Fibroblast of pulmonary artery (primary cell): ENCODE measurements around the gene MYL6.
A peak's percentile ranks its signal among the peaks of the same experiment; 100 is the strongest.

Experiments used
- DNase-seq: peaks from one replicate; pipeline ENCODE4 v3.0.0-alpha.2; 2010; ENCODE audit warnings: low read depth
- H3K4me3 ChIP-seq: replicated peaks from 2 replicates; pipeline ENCODE4 v1.5.1; 2011; ENCODE audit warnings: low read depth, mild to moderate bottlenecking, control low read depth, low read length, moderate library complexity
- TF ChIP-seq, protein P1 (sequence below): IDR thresholded peaks from 2 replicates; pipeline ENCODE4 v1.5.1; 2011; ENCODE audit warnings: mild to moderate bottlenecking, control low read depth, low read length, inconsistent platforms; ENCODE audit errors: missing control alignments

The MYL6 gene

DNA sequence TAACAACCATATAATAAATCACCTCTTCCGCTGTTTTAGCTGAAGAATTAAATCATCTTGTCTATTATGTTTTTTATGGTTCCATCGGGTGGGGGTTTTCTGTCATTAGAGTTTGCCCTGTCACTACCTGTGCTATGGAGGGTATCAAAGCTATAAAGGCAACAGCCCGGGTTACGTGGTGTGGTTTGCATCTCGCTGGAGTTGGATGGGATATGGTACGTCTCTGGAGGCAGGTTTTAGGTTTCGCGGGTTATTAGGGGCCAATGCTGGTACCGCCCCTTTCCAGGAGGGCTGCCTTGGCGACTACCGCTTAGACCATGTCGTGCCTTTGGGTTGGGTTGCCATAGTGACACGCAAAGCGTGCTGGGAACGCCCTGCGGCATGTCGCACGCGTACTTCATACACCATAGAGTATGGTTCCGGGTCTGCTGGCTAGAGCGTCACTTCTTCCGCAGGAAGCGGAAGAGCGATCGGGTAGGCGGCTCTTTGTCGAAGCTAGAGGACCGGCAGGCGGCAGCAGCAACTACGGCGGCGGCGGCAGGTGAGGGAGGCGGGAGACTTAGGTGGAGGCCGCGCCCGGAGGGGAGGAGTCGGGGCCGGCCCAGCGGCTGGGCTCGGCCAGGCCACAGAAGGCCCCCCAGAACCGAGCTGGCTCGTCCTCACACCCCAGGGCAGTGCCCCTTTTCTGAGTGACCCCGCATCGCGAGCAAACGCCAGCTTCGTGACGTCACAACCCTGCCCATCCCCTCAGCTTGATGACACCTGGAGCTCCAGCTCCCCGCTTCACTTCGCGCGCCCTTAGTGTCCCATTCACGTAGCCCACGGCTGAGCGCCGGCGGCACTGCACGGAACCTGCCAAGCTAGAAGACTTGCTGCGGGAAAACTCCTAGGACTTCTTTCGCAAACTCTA lies 40.1 kb upstream of the MYL6 start, which contains the start of gene ZC3H10:
Gene ZC3H10 (plus strand): TSS at position 489 of the 910 bp plus-strand sequence. CDS start 2,297 bp downstream, outside the sequence.
- peak; percentile 100 for DNase-seq
- H3K4me3 ChIP-seq, result peak within 1 kb of the TSS; percentile 92
- TF ChIP-seq, protein P1, sequence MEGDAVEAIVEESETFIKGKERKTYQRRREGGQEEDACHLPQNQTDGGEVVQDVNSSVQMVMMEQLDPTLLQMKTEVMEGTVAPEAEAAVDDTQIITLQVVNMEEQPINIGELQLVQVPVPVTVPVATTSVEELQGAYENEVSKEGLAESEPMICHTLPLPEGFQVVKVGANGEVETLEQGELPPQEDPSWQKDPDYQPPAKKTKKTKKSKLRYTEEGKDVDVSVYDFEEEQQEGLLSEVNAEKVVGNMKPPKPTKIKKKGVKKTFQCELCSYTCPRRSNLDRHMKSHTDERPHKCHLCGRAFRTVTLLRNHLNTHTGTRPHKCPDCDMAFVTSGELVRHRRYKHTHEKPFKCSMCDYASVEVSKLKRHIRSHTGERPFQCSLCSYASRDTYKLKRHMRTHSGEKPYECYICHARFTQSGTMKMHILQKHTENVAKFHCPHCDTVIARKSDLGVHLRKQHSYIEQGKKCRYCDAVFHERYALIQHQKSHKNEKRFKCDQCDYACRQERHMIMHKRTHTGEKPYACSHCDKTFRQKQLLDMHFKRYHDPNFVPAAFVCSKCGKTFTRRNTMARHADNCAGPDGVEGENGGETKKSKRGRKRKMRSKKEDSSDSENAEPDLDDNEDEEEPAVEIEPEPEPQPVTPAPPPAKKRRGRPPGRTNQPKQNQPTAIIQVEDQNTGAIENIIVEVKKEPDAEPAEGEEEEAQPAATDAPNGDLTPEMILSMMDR, result peak; percentile 43

DNA sequence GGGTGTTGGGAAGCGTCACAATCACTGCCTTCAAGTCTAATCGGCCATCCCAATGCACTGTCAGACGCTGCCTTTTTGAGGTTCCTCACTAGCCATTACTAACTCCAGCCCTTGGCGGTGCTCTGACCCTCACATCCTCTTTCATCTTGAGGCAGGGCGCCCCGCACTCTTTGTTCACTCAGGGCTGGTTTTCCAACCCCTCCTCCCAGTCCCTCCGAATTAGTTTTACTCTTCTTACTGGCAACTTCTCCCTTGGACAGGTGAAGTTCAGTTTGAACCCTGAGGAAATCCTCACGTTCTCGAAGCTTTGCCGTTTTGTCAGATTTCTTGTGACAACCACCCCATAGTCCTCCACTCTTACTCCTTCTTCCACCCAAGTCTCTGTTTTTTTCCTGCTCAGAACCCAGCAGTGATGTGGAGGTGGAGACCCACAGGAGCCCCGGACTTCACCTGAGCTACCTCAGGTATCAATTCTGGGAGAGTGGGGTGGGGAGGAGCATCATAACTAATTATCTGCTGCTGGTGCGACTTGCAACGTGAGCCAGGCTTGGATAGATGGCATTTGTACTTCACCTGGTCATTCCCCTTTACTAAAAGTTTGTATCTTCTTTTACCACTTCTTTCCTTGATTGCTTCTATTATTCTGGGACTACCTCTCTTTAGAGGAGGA lies 39.3 kb upstream of the MYL6 start:
- peak overlapping the region; percentile 92 for H3K4me3 ChIP-seq
- TF ChIP-seq, protein P1, result no peak
- no peak for DNase-seq

DNA sequence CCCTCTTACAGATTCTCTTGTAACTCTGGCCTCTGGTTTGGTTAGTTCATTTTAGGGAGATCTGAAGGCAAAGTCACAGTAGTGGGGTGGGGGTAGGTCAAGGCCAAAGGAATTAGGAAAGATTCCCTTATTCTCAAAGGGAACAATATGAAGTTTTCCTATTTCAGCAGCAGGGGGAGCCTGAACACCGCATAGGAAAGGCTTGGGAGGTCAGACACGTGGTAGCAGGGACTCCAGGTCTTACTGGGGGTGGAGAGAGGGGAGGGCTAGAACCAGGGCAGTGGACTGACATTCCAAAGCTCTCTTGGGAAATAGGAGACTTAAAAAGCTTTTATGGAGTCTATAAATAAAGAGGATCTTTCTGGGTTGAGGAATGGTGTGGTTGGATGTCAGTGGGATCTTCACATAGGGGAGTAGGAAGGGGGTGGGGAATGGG lies 38.8 kb upstream of the MYL6 start:
- DNase-seq, result peak; percentile 97
- peak overlapping the region; percentile 92 for H3K4me3 ChIP-seq
- TF ChIP-seq, protein P1, result peak; percentile 82

DNA sequence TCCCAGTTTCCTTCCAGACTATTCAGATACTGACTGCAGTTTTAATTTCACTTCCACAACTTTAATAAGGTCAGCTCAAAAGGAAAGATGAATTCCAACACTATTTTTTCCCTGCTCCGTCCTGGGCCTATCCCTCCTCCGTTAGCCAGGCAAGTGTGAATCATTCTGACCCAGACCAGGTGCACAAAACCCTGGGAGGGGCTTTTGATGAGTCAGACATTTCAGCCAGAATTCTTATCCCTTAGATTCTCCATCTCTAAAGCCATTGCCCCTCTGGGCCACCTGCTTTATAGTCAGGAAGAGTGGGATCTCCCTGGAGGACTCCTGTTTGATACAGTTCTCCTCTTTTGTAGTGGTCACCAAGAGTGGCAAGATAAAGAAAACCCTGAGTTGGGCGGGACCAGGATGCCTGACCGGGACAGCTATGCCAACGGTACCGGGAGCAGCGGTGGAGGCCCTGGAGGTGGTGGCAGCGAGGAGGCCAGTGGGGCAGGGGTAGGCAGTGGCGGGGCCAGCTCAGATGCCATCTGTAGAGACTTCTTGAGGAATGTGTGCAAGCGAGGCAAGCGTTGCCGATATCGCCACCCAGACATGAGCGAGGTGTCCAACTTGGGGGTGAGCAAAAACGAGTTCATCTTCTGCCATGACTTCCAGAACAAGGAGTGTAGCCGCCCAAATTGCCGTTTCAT lies 37.9 kb upstream of the MYL6 start:
- TF ChIP-seq, protein P1, result no peak
- DNase-seq, result no peak
- H3K4me3 ChIP-seq, result no peak overlapping the region

DNA sequence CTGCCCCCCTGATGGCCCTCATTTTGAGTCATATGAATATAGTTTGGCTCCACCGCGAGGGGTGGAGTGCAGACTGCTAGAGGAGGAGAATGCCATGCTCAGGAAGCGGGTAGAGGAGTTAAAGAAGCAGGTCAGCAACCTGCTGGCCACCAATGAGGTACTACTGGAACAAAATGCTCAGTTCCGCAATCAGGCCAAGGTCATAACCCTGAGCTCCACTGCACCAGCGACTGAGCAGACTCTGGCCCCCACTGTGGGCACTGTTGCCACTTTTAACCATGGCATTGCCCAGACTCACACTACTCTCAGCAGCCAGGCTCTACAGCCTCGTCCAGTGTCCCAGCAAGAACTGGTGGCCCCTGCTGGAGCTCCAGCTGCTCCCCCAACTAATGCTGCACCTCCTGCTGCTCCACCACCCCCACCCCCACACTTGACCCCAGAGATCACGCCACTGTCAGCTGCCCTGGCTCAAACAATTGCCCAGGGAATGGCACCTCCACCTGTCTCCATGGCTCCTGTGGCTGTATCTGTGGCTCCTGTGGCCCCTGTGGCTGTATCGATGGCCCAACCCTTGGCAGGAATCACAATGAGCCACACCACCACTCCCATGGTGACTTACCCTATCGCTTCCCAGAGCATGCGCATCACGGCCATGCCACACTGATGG lies 36.8 kb upstream of the MYL6 start:
- DNase-seq, result no peak
- H3K4me3 ChIP-seq, result no peak overlapping the region
- TF ChIP-seq, protein P1, result no peak

DNA sequence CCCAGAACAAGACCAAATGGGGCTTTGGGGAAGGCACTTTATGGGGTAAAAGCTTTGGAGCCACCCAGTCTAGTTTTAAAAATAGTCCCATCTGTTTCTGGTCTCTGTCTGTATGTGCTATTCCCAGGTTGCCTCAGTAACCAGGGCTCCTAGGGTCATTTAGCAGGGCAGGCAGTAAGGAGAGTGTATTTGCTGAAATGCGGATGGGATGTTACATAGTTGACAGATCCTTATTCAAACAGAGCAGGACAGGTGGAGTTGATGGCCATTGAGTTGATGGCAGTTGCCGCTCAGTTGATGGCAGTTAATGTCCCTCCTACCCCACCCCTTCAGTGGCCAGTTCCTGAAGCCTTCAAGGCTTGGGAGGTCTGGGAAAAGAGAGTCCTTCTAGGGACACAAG lies 35.5 kb upstream of the MYL6 start:
- H3K4me3 ChIP-seq, result no peak overlapping the region
- TF ChIP-seq, protein P1, result no peak
- no peak for DNase-seq
